SU-DHL-6 (cell line): Measurements from ENCODE around the gene LEKR1.

ENCODE experiments used
- CTCF ChIP-seq: fragments of 200-600 bp; sonication (generic); IDR thresholded peaks from one replicate; pipeline ENCODE4 v1.5.1; 2017; ENCODE audit warnings: antibody characterized with exemption, mild to moderate bottlenecking, low read length, moderate library complexity; ENCODE audit not compliant: insufficient read depth, poor library complexity, severe bottlenecking
- EZH2phosphoT487 ChIP-seq: fragments of 200-600 bp; sonication (generic), shearing (Covaris generic); conservative IDR thresholded peaks from 2 replicates; pipeline ENCODE4 v1.6.1; 2018; ENCODE audit warnings: mild to moderate bottlenecking, antibody characterized with exemption, low read length, moderate library complexity, mixed read lengths

GRCh38 chr3:157045238-157045850 is 219.2 kb downstream of the LEKR1 start:
- no peak for TF ChIP-seq CTCF
- no peak for TF ChIP-seq EZH2phosphoT487
